OCI-LY7 (cell line): ENCODE results near the gene MTIF2. TPM values are rescaled to one million over a fixed set of nuclear protein-coding genes. Genes with fewer than 3 reads are reported as not detected.
"Not testable (repeated sequence)": the region's sequence is repeated elsewhere in the genome, so short reads cannot be mapped to it uniquely, and the experiment has no call there.

Experiments used
- BruUV-seq: library from RNA; stranded (reverse); fragments of 400-500 nt; replicated peaks from 2 replicates; lab custom pipeline; 2021; lab: Mats Ljungman, UMichigan
- CTCF ChIA-PET: fragments of 300-600 bp; sonication (Branson Sonifier 250); formaldehyde crosslinking; loops from one replicate; lab custom pipeline; 2022; ENCODE audit warnings: antibody characterized with exemption; ENCODE audit not compliant: unreplicated experiment; lab: Charles Lee
- POLR2A ChIA-PET: fragments of 300-600 bp; sonication (Branson Sonifier 250); formaldehyde crosslinking; loops from one replicate; lab custom pipeline; 2022; ENCODE audit warnings: antibody characterized with exemption; lab: Charles Lee
- DNase-seq: peaks from one replicate; pipeline ENCODE4 v3.0.0-alpha.2; 2015; ENCODE audit warnings: low spot score
- H2AFZ ChIP-seq: fragments of 200-600 bp; sonication (generic), shearing (Covaris generic); 2 replicates; pipeline ENCODE4 v1.6.1; 2014; ENCODE audit warnings: mild to moderate bottlenecking, antibody characterized with exemption, low read length, moderate library complexity
- H3K27ac ChIP-seq: fragments of 200-600 bp; sonication (generic); 2 replicates; pipeline ENCODE4 v1.5.1; 2014; ENCODE audit warnings: mixed run types, low read depth, mild to moderate bottlenecking, moderate library complexity, low read length, inconsistent platforms; ENCODE audit not compliant: poor library complexity, severe bottlenecking
- H3K36me3 ChIP-seq: fragments of 200-600 bp; sonication (generic); 2 replicates; pipeline ENCODE4 v1.6.1; 2014; ENCODE audit warnings: mild to moderate bottlenecking, antibody characterized with exemption, low read length, moderate library complexity, mixed read lengths; ENCODE audit not compliant: insufficient read depth
- H3K4me1 ChIP-seq: fragments of 200-600 bp; sonication (generic); 2 replicates; pipeline ENCODE4 v1.5.1; 2014; ENCODE audit warnings: mild to moderate bottlenecking, low read length; ENCODE audit not compliant: insufficient read depth, poor library complexity, severe bottlenecking
- H3K4me2 ChIP-seq: fragments of 200-600 bp; sonication (generic); 2 replicates; pipeline ENCODE4 v1.6.1; 2014; ENCODE audit warnings: mild to moderate bottlenecking, low read length
- H3K4me3 ChIP-seq: fragments of 200-600 bp; sonication (generic); 2 replicates; pipeline ENCODE4 v1.5.1; 2014; ENCODE audit warnings: mild to moderate bottlenecking, low read depth, low read length; ENCODE audit not compliant: poor library complexity, severe bottlenecking
- H3K79me2 ChIP-seq: fragments of 200-600 bp; sonication (generic); 2 replicates; pipeline ENCODE4 v1.6.1; 2016; ENCODE audit warnings: low read depth, mild to moderate bottlenecking, low read length, moderate library complexity, mixed read lengths; ENCODE audit not compliant: insufficient read depth
- H3K9me2 ChIP-seq: fragments of 200-600 bp; sonication (generic); 2 replicates; pipeline ENCODE4 v1.6.1; 2016; ENCODE audit warnings: mild to moderate bottlenecking, low read length, mixed read lengths; ENCODE audit not compliant: insufficient read depth
- H3K9me3 ChIP-seq: fragments of 200-600 bp; sonication (generic); 2 replicates; pipeline ENCODE4 v1.6.1; 2014; ENCODE audit warnings: mild to moderate bottlenecking, mixed run types, low read length, mixed read lengths
- H4K20me1 ChIP-seq: fragments of 200-600 bp; sonication (generic); 2 replicates; pipeline ENCODE4 v1.6.1; 2014; ENCODE audit warnings: mild to moderate bottlenecking, antibody characterized with exemption, low read length, moderate library complexity, mixed read lengths; ENCODE audit not compliant: insufficient read depth
- EZH2phosphoT487 ChIP-seq: fragments of 200-600 bp; sonication (generic); IDR thresholded peaks from 2 replicates; pipeline ENCODE4 v1.6.1; 2018; ENCODE audit warnings: low read depth, borderline replicate concordance, mild to moderate bottlenecking, mixed run types, antibody characterized with exemption, low read length, moderate library complexity, mixed read lengths
- intact Hi-C: fragments of 100-400 bp; cut with micrococcal nuclease; formaldehyde crosslinking; loops from one replicate; pipeline ENCODE4 v1.10.0; 2022; ENCODE audit not compliant: unreplicated experiment
- total RNA-seq, 2 experiments: library from RNA; depleted of rRNA in 1 of 2; stranded (reverse); fragments of >200 nt in 1 of 2; shearing (Covaris generic) in 1 of 2; gene quantifications; 2 replicates each; pipeline ENCODE4 v1.2.3, GENCODE V29; 2014 to 2022
- TF ChIP-seq, protein P1 (sequence below): fragments of 200-600 bp; sonication (generic); conservative IDR thresholded peaks from 2 replicates; pipeline ENCODE4 v1.5.1; 2014; ENCODE audit warnings: mild to moderate bottlenecking, antibody characterized with exemption, low read length, moderate library complexity, mixed read lengths

The MTIF2 gene
- total RNA-seq, 2 experiments from 2014 or later, result 33.5 to 47.1 TPM

DNA sequence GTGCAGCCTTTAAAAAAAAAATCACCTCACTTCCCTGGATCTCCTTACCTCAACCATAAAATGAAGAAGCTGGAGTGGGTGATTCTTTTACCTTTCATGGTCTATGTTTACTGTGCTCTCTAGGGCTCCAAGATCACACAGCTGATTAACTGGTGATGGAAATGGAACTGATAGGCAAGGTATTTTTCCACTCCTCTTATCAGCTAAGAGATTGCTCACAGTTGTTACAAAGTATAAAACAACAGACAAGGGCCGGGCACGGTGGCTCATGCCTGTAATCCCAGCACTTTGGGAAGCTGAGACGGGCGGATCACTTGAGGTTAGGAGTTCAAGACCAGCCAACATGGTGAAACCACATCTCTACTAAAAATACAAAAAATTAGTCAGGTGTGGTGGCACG is 22.0 kb downstream of the MTIF2 start:
- Histone ChIP-seq H3K4me1 (no peaks in the 10 kb centered on the region), H4K20me1 (no peaks in the 10 kb centered on the region), H2AFZ (no peak overlapping the region), H3K79me2 (no peaks in the 10 kb centered on the region), H3K36me3 (peaks cover 85% of the 10 kb centered on the region), H3K9me2 (no peaks in the 10 kb centered on the region), H3K4me2 (no peak overlapping the region), H3K27ac (no peak overlapping the region), H3K9me3 (no peaks in the 10 kb centered on the region), H3K4me3 (no peak overlapping the region)
- DNase-seq, result no peak
- ChIA-PET POLR2A (interaction anchor here (1.0 kb wide), 1 partner anchor 42 kb away, joined by 3 read pairs; no protein-coding TSS in a partner anchor), CTCF (no interaction called here)
- no peak for TF ChIP-seq EZH2phosphoT487
- TF ChIP-seq, protein P1, sequence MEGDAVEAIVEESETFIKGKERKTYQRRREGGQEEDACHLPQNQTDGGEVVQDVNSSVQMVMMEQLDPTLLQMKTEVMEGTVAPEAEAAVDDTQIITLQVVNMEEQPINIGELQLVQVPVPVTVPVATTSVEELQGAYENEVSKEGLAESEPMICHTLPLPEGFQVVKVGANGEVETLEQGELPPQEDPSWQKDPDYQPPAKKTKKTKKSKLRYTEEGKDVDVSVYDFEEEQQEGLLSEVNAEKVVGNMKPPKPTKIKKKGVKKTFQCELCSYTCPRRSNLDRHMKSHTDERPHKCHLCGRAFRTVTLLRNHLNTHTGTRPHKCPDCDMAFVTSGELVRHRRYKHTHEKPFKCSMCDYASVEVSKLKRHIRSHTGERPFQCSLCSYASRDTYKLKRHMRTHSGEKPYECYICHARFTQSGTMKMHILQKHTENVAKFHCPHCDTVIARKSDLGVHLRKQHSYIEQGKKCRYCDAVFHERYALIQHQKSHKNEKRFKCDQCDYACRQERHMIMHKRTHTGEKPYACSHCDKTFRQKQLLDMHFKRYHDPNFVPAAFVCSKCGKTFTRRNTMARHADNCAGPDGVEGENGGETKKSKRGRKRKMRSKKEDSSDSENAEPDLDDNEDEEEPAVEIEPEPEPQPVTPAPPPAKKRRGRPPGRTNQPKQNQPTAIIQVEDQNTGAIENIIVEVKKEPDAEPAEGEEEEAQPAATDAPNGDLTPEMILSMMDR, result no peak
- intact Hi-C loops, result no loop called here
- no TSS peak for BruUV-seq

DNA sequence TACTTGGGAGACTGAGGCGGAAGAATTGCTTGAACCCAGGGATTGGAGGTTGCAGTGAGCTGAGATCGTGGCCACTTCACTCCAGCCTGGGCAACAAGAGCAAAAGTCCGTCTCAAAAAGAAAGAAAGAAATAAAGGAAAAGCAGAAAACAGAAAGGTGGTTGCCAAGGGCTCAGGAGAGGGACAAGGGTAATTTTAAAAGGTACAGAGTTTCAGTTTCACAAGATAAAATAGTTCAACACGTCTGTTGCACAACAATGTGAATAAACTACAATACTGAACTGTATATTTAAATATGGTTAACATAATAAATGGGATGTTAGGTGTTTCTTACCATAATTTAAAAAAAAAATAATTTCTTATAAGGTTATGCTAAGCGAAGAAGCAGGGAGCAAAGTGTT is 23.6 kb downstream of the MTIF2 start:
- no peak for DNase-seq
- no peak overlapping the region for H2AFZ ChIP-seq
- H3K79me2 ChIP-seq, result no peaks in the 10 kb centered on the region
- H3K36me3 ChIP-seq, result peaks cover 87% of the 10 kb centered on the region
- H3K4me1 ChIP-seq, result no peaks in the 10 kb centered on the region
- H3K4me2 ChIP-seq, result no peak overlapping the region
- TF ChIP-seq, protein P1, result no peak
- TF ChIP-seq EZH2phosphoT487, result no peak
- no peaks in the 10 kb centered on the region for H4K20me1 ChIP-seq
- no peak overlapping the region for H3K4me3 ChIP-seq
- POLR2A ChIA-PET, result interaction anchor here (0.7 kb wide), 1 partner anchor 1330 kb away, joined by 3 read pairs; no protein-coding TSS in a partner anchor
- CTCF ChIA-PET, result no interaction called here
- no peak overlapping the region for H3K27ac ChIP-seq
- BruUV-seq, result no TSS peak
- intact Hi-C loops, result no loop called here
- no peaks in the 10 kb centered on the region for H3K9me3 ChIP-seq
- H3K9me2 ChIP-seq, result no peaks in the 10 kb centered on the region

DNA sequence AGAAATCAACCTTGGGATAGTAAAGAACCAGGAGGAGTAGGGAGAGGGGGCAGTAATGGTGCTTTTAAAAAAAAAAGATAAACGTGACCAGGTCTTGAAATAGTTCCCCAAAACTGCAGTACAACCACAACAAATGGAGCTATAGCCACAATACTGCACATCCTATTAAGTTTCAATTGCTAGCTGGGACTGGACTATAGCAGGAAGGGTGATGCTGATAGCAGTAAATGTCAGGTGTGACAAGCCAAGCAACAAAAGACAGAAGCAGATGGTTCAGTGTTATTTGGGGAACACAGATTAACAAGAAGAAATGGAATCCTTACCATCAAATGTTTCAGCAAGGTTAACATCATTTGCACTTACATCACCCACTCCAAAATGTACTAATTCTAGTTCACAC is 26.4 kb downstream of the MTIF2 start:
- Histone ChIP-seq H3K27ac (no peak overlapping the region), H3K9me2 (no peaks in the 10 kb centered on the region), H3K4me3 (no peak overlapping the region), H3K36me3 (peaks cover 88% of the 10 kb centered on the region), H4K20me1 (no peaks in the 10 kb centered on the region), H3K79me2 (no peaks in the 10 kb centered on the region), H3K4me2 (no peak overlapping the region), H2AFZ (no peak overlapping the region), H3K9me3 (no peaks in the 10 kb centered on the region), H3K4me1 (no peaks in the 10 kb centered on the region)
- TF ChIP-seq, protein P1, result no peak
- no peak for TF ChIP-seq EZH2phosphoT487
- DNase-seq, result no peak
- ChIA-PET CTCF (no interaction called here), POLR2A (no interaction called here)
- intact Hi-C loops, result no loop called here
- no TSS peak for BruUV-seq

DNA sequence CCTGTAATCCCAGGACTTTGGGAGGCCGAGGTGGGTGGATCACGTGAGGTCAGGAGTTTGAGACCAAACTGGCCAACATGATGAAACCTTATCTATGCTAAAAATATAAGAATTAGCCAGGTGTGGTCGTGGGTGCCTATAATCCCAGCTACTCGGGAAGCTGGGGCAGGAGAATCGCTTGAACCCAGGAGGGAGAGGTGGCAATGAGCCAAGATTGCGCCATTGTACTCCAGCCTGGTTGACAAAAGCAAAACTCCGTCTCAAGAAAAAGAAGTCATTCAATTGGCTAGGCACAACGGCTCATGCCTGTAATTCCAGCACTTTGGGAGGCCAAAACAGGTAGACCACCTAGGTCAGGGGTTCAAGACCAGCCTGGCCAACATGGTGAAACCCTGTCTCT is 27.4 kb downstream of the MTIF2 start:
- CTCF ChIA-PET, H3K4me3 ChIP-seq, H3K4me1 ChIP-seq, H4K20me1 ChIP-seq, intact Hi-C loops, H3K9me2 ChIP-seq, H3K9me3 ChIP-seq, DNase-seq, H2AFZ ChIP-seq, H3K79me2 ChIP-seq, H3K27ac ChIP-seq, BruUV-seq, H3K4me2 ChIP-seq: not testable (repeated sequence)
- POLR2A ChIA-PET, result interaction anchor here (0.7 kb wide), 1 partner anchor 1462 kb away, joined by 4 read pairs; no protein-coding TSS in a partner anchor
- H3K36me3 ChIP-seq, result peaks cover 89% of the 10 kb centered on the region
